ENCODE data around the gene GRK3.

GRK3 gene

GRCh38 chr22:25663654-25664053 is 99.2 kb downstream of the GRK3 start:
- DNase-seq (ENCODE audit: low read depth) = no peak

- no peak for DNase-seq (ENCODE audit: low read depth)
Measured at GRCh38 chr22:25666308-25666707, 101.8 kb downstream of the GRK3 start.

GRCh38 chr22:25668437-25668836 is 104.0 kb downstream of the GRK3 start:
- no peak for DNase-seq (ENCODE audit: low read depth)

GRCh38 chr22:25669253-25670069 is 105.0 kb downstream of the GRK3 start:
- DNase-seq (ENCODE audit: low read depth) = no peak

GRCh38 chr22:25670070-25670461 is 105.6 kb downstream of the GRK3 start:
- DNase-seq (ENCODE audit: low read depth) = no peak

GRCh38 chr22:25672289-25673084 is 108.0 kb downstream of the GRK3 start:
- no peak for DNase-seq (ENCODE audit: low read depth)

GRCh38 chr22:25673713-25674112 is 109.2 kb downstream of the GRK3 start:
- no peak for DNase-seq (ENCODE audit: low read depth)

GRCh38 chr22:25677631-25678030 is 113.2 kb downstream of the GRK3 start:
- DNase-seq (ENCODE audit: low read depth) = no peak

- no peak for DNase-seq (ENCODE audit: low read depth)
Measured at GRCh38 chr22:25680051-25680450, 115.6 kb downstream of the GRK3 start.

GRCh38 chr22:25680956-25681355 is 116.5 kb downstream of the GRK3 start:
- DNase-seq (ENCODE audit: low read depth) = no peak

GRCh38 chr22:25682109-25682508 is 117.6 kb downstream of the GRK3 start:
- no peak for DNase-seq (ENCODE audit: low read depth)

GRCh38 chr22:25688627-25689026 is 124.2 kb downstream of the GRK3 start:
- DNase-seq (ENCODE audit: low read depth) = no peak

GRCh38 chr22:25689631-25690030 is 125.2 kb downstream of the GRK3 start:
- no peak for DNase-seq (ENCODE audit: low read depth)

GRCh38 chr22:25690798-25691197 is 126.3 kb downstream of the GRK3 start:
- no peak for DNase-seq (ENCODE audit: low read depth)

- DNase-seq (ENCODE audit: low read depth) = no peak
Measured at GRCh38 chr22:25692397-25693267, 128.2 kb downstream of the GRK3 start.

- no peak for DNase-seq (ENCODE audit: low read depth)
Measured at GRCh38 chr22:25693268-25693565, 128.7 kb downstream of the GRK3 start.

GRCh38 chr22:25694196-25694907 is 129.9 kb downstream of the GRK3 start:
- DNase-seq (ENCODE audit: low read depth) = no peak

GRCh38 chr22:25695146-25695545 is 130.7 kb downstream of the GRK3 start:
- DNase-seq (ENCODE audit: low read depth) = no peak

GRCh38 chr22:25696763-25697162 is 132.3 kb downstream of the GRK3 start:
- DNase-seq (ENCODE audit: low read depth) = no peak

- no peak for DNase-seq (ENCODE audit: low read depth)
Measured at GRCh38 chr22:25697181-25697664, 132.7 kb downstream of the GRK3 start.

GRCh38 chr22:25697978-25698377 is 133.5 kb downstream of the GRK3 start:
- DNase-seq (ENCODE audit: low read depth) = no peak

GRCh38 chr22:25698461-25698860 is 134.0 kb downstream of the GRK3 start:
- DNase-seq (ENCODE audit: low read depth) = no peak

Data from activated T-helper 1 cell treated with Interleukin-2 at 50 U/mL for 16 hours (primary cell).